ENCODE measurements around the gene CDH20. TPM values are rescaled to one million over a fixed set of nuclear protein-coding genes. Genes with fewer than 3 reads are reported as not detected.

CDH20 gene
- polyA plus RNA-seq, 1 donor (not counting 4 experiments of a cell fraction or from before 2014, with no cell fraction given), result not detected

DNA sequence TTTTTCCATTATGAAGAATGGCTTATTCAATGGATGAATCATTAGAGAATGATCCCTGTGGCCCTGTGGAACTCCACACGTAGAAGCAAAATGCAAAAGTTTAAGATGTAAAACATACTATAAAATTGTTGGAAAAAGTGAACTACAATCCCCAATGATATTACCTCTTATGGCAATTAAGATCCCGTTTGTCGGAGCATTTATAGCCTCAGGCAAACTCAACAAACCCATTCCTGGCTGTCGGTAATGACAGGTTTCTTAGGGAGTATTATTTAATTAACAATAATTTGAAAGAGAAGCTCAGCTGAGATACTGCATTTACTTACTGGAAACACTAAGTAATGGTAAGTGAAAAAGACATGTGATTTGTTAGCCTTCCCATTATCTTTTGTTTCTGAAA is 138.3 kb downstream of the CDH20 start:
- no peak overlapping the region for H3K4me2 ChIP-seq (ENCODE audit: control insufficient read depth, extremely low read depth, insufficient read depth, low read depth, low read length)
- no peaks in the 10 kb centered on the region for H3K79me2 ChIP-seq (ENCODE audit: control insufficient read depth, insufficient read depth, low read length)
- no peak for FAIRE-seq
- TF ChIP-seq, protein P1, sequence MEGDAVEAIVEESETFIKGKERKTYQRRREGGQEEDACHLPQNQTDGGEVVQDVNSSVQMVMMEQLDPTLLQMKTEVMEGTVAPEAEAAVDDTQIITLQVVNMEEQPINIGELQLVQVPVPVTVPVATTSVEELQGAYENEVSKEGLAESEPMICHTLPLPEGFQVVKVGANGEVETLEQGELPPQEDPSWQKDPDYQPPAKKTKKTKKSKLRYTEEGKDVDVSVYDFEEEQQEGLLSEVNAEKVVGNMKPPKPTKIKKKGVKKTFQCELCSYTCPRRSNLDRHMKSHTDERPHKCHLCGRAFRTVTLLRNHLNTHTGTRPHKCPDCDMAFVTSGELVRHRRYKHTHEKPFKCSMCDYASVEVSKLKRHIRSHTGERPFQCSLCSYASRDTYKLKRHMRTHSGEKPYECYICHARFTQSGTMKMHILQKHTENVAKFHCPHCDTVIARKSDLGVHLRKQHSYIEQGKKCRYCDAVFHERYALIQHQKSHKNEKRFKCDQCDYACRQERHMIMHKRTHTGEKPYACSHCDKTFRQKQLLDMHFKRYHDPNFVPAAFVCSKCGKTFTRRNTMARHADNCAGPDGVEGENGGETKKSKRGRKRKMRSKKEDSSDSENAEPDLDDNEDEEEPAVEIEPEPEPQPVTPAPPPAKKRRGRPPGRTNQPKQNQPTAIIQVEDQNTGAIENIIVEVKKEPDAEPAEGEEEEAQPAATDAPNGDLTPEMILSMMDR (optimal IDR thresholded peaks at IDR 0.05 in 1 of 3, IDR thresholded peaks at IDR 0.05 in 1 of 3, conservative IDR thresholded peaks at IDR 0.05 in 1 of 3; ENCODE audit: extremely low read depth in 1 of 3, insufficient read depth in 2 of 3, low read length in 3 of 3), result no peak
- TF ChIP-seq EZH2 (IDR thresholded peaks at IDR 0.05; ENCODE audit: low read length), result no peak
- no peak for DNase-seq (ENCODE audit: low read depth, low spot score)
- H3K9ac ChIP-seq (ENCODE audit: control insufficient read depth, extremely low read depth, insufficient read depth, low read length), result no peak overlapping the region
- dilution Hi-C loops (cut with MboI; ENCODE audit: extremely low pct_ligation_motif_present, low sequenced_read_pairs), result no loop called here
- no peaks in the 10 kb centered on the region for H3K4me1 ChIP-seq (ENCODE audit: control insufficient read depth, extremely low read depth, insufficient read depth, low read length)
- no peak overlapping the region for H3K27ac ChIP-seq (ENCODE audit: control insufficient read depth, insufficient read depth, low read length)
- H2AFZ ChIP-seq (ENCODE audit: control insufficient read depth, low read length), result no peak overlapping the region
- no peak overlapping the region for H3K4me3 ChIP-seq (ENCODE audit: control insufficient read depth in 2 of 3, extremely low read depth in 1 of 3, insufficient read depth in 2 of 3, low read depth in 1 of 3, low read length in 3 of 3)
- H4K20me1 ChIP-seq (ENCODE audit: control insufficient read depth, extremely low read depth, insufficient read depth, low read length), result no peaks in the 10 kb centered on the region
- H3K27me3 ChIP-seq (ENCODE audit: control insufficient read depth, extremely low read depth, insufficient read depth, low read length), result peaks cover 25% of the 10 kb centered on the region
- H3K36me3 ChIP-seq (ENCODE audit: control insufficient read depth in 2 of 2, extremely low read depth in 1 of 2, insufficient read depth in 2 of 2, low read length in 2 of 2), result no peaks in the 10 kb centered on the region
- no peaks in the 10 kb centered on the region for H3K9me1 ChIP-seq (ENCODE audit: control insufficient read depth, extremely low read depth, insufficient read depth, low read length)
- H3K9me3 ChIP-seq (ENCODE audit: control insufficient read depth, low read depth, low read length), result no peaks in the 10 kb centered on the region

DNA sequence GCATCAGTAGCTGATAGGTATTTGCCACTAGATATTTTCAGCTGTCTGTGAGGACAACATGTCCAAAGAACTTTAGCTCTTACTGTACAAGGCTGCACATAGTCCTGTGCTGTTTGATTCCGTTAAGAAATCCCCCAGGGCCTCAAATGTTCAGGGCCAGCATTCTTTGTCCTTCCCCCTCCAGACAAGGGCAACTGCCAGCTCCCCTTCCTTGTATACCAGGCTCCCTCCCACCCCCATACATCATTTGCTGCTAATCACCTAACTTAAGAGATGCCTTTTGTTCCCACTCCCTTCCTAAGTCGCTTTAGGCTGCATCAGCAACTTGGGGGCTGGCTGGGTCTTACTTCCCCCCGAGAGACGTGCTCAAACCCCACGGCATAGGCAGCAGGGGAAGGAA is 138.7 kb downstream of the CDH20 start:
- no peaks in the 10 kb centered on the region for H3K9me1 ChIP-seq (ENCODE audit: control insufficient read depth, extremely low read depth, insufficient read depth, low read length)
- FAIRE-seq, result no peak
- no peaks in the 10 kb centered on the region for H3K9me3 ChIP-seq (ENCODE audit: control insufficient read depth, low read depth, low read length)
- no peak for DNase-seq (ENCODE audit: low read depth, low spot score)
- H3K4me2 ChIP-seq (ENCODE audit: control insufficient read depth, extremely low read depth, insufficient read depth, low read depth, low read length), result no peak overlapping the region
- no peak overlapping the region for H3K4me3 ChIP-seq (ENCODE audit: control insufficient read depth in 2 of 3, extremely low read depth in 1 of 3, insufficient read depth in 2 of 3, low read depth in 1 of 3, low read length in 3 of 3)
- H3K27me3 ChIP-seq (ENCODE audit: control insufficient read depth, extremely low read depth, insufficient read depth, low read length), result peaks cover 25% of the 10 kb centered on the region
- no peak overlapping the region for H2AFZ ChIP-seq (ENCODE audit: control insufficient read depth, low read length)
- no peaks in the 10 kb centered on the region for H3K36me3 ChIP-seq (ENCODE audit: control insufficient read depth in 2 of 2, extremely low read depth in 1 of 2, insufficient read depth in 2 of 2, low read length in 2 of 2)
- no peaks in the 10 kb centered on the region for H4K20me1 ChIP-seq (ENCODE audit: control insufficient read depth, extremely low read depth, insufficient read depth, low read length)
- no peaks in the 10 kb centered on the region for H3K79me2 ChIP-seq (ENCODE audit: control insufficient read depth, insufficient read depth, low read length)
- no peaks in the 10 kb centered on the region for H3K4me1 ChIP-seq (ENCODE audit: control insufficient read depth, extremely low read depth, insufficient read depth, low read length)
- TF ChIP-seq, protein P1 (optimal IDR thresholded peaks at IDR 0.05 in 1 of 3, IDR thresholded peaks at IDR 0.05 in 1 of 3, conservative IDR thresholded peaks at IDR 0.05 in 1 of 3; ENCODE audit: extremely low read depth in 1 of 3, insufficient read depth in 2 of 3, low read length in 3 of 3), result no peak
- TF ChIP-seq EZH2 (IDR thresholded peaks at IDR 0.05; ENCODE audit: low read length), result no peak
- no peak overlapping the region for H3K9ac ChIP-seq (ENCODE audit: control insufficient read depth, extremely low read depth, insufficient read depth, low read length)
- dilution Hi-C loops (cut with MboI; ENCODE audit: extremely low pct_ligation_motif_present, low sequenced_read_pairs), result no loop called here
- no peak overlapping the region for H3K27ac ChIP-seq (ENCODE audit: control insufficient read depth, insufficient read depth, low read length)
